GM10248 (cell line): Measurements from ENCODE around the gene GPR155.
"Not testable (repeated sequence)": the region's sequence is repeated elsewhere in the genome, so short reads cannot be mapped to it uniquely, and the experiment has no call there.

Experiments used
- CTCF ChIA-PET: fragments of 300-600 bp; sonication (Branson Sonifier 250); formaldehyde crosslinking; extraction: SDS; loops from one replicate; lab custom pipeline; 2021; ENCODE audit warnings: antibody characterized with exemption; lab: Yijun Ruan, JAX
- POLR2A ChIA-PET: fragments of 350-650 bp; sonication (Branson Sonifier 250); formaldehyde crosslinking; extraction: SDS; loops from one replicate; lab custom pipeline; 2020; ENCODE audit warnings: antibody characterized with exemption; lab: Yijun Ruan, JAX
- DNase-seq: peaks from one replicate; pipeline ENCODE4 v3.0.0; 2012; ENCODE audit errors: extremely low spot score
- TF ChIP-seq, protein P1 (sequence below): IDR thresholded peaks from 2 replicates; pipeline ENCODE4 v1.5.1; 2012; ENCODE audit warnings: mild to moderate bottlenecking, low read depth; ENCODE audit errors: extremely low read depth, missing control alignments, control extremely low read depth

The GPR155 gene

DNA sequence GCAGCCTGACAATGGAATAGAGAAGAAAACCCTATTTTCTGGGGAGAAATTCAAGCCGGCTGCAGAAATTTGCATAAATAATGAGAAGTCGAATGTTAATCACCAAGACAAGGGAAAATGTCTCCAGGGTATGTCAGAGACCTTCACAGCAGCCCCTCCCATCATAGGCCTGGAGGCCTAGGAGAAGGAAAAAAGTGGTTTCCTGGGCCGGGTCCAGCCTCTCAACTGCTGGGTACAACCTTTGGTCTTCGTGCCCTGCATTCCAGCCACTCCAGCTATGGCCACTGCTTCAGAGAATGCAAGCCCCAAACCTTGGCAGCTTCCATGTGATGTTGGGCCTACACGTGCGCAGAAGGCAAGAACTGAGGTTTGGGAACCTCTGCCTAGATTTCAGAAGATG, 97.3 kb downstream of the GPR155 start:
- ChIA-PET CTCF (no interaction called here), POLR2A (no interaction called here)

DNA sequence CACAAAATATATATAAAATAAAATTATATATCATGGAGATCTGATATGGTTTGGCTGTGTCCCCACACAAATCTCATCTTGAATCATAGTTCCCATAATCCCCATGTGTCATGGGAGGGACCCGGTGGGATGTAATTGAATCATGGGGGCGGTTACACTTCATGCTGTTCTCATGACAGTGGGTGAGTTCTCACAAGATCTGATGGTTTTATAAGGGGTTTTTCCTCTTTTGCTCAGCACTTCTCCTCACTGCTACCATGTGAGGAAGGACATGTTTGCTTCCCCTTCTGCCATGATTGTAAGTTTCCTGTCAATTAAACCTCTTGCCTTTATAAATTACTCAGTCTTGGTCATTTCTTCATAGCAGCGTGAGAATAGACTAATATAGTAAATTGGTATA, 98.1 kb downstream of the GPR155 start:
- CTCF ChIA-PET, POLR2A ChIA-PET, DNase-seq: not testable (repeated sequence)

More for the DNA sequence above, 97.3 kb downstream of the GPR155 start:
- TF ChIP-seq, protein P1, sequence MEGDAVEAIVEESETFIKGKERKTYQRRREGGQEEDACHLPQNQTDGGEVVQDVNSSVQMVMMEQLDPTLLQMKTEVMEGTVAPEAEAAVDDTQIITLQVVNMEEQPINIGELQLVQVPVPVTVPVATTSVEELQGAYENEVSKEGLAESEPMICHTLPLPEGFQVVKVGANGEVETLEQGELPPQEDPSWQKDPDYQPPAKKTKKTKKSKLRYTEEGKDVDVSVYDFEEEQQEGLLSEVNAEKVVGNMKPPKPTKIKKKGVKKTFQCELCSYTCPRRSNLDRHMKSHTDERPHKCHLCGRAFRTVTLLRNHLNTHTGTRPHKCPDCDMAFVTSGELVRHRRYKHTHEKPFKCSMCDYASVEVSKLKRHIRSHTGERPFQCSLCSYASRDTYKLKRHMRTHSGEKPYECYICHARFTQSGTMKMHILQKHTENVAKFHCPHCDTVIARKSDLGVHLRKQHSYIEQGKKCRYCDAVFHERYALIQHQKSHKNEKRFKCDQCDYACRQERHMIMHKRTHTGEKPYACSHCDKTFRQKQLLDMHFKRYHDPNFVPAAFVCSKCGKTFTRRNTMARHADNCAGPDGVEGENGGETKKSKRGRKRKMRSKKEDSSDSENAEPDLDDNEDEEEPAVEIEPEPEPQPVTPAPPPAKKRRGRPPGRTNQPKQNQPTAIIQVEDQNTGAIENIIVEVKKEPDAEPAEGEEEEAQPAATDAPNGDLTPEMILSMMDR, result no peak
- DNase-seq, result no peak

DNA sequence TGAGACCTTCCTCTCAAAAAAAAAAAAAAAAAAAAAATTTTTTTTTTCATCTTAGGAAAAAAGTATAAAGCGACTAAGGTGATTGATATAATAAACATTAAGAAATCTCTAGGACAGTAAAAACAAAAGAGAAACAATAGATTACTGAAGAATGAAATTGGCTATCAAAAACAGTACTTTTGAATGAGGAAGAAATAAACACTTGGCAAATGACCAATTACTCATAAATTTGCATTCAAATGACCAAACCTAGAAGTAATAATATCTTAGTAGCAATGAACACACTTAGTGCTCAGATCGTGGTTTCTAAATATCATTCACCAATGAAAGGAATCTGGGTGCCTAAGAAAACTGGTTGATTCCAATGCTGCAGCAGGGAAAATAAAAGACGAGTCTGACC, 101.6 kb downstream of the GPR155 start:
- TF ChIP-seq, protein P1, result no peak
- no peak for DNase-seq
- CTCF ChIA-PET, result interaction anchor here (1.4 kb wide), 1 partner anchor 10 kb away, joined by 3 read pairs; the partner anchor contains the start of gene SCRN3

DNA sequence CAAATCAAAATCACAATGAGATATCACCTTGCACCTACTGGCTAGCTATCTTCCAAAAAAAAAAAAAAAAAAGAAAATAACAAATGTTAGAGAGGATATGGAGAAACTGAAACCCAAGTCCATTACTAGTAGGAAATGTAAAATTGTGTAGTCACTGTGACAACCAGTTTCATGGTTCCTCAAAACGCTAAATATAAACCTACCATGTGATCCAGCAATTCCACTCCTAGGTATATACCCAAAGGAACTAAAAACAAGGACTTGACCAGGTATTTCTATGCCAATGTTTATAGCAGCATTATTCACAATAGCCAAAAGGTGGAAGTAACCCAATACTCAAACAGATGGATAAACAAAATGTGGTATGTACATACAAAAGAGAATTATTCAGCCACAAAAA, 103.0 kb downstream of the GPR155 start:
- no peak for DNase-seq
- ChIA-PET POLR2A (interaction anchor here (0.6 kb wide), 1 partner anchor 480 kb away, joined by 6 read pairs; no protein-coding TSS in a partner anchor), CTCF (interaction anchor here (0.7 kb wide), 1 partner anchor 314 kb away, joined by 3 read pairs; no protein-coding TSS in a partner anchor)
- TF ChIP-seq, protein P1, result no peak

More for the DNA sequence above, 101.6 kb downstream of the GPR155 start:
- POLR2A ChIA-PET, result no interaction called here
